ENCODE results near the gene TAGAP.

DNA sequence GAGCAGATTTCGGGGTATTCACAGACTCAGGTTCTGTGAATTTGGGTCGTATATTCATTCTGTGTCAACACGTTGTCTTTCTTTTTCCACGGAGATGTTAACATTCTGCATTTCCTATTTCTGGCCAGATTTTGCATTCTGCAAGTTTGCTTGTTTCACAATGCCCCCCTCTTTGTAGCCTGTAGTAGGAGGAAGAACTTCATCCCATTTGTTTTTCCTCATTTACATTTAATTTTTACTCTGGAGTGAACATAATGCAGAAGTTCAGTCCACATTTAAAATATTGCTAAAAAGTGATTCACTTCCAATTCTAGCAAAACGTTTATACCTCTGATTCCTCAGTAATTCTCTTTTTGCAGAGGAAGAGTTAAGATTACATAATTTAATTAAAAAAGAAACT is 12.9 kb downstream of the TAGAP start:
- TF ChIP-seq POLR2A (IDR thresholded peaks at IDR 0.05) = no peak
- TF ChIP-seq, protein P1, sequence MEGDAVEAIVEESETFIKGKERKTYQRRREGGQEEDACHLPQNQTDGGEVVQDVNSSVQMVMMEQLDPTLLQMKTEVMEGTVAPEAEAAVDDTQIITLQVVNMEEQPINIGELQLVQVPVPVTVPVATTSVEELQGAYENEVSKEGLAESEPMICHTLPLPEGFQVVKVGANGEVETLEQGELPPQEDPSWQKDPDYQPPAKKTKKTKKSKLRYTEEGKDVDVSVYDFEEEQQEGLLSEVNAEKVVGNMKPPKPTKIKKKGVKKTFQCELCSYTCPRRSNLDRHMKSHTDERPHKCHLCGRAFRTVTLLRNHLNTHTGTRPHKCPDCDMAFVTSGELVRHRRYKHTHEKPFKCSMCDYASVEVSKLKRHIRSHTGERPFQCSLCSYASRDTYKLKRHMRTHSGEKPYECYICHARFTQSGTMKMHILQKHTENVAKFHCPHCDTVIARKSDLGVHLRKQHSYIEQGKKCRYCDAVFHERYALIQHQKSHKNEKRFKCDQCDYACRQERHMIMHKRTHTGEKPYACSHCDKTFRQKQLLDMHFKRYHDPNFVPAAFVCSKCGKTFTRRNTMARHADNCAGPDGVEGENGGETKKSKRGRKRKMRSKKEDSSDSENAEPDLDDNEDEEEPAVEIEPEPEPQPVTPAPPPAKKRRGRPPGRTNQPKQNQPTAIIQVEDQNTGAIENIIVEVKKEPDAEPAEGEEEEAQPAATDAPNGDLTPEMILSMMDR (IDR thresholded peaks at IDR 0.05) = no peak
